Measurements from ENCODE around the gene TSC22D4.

The TSC22D4 gene

GRCh38 chr7:100516135-100516812, 37.3 kb upstream of the TSC22D4 start:
- H3K4me3 ChIP-seq (ENCODE audit: low read depth, low read length) = no peak overlapping the region
- TF ChIP-seq CTCF (IDR thresholded peaks at IDR 0.05; ENCODE audit: borderline replicate concordance, insufficient read depth, low read depth, low read length) = no peak

GRCh38 chr7:100515072-100515532, 36.1 kb upstream of the TSC22D4 start:
- H3K4me3 ChIP-seq (ENCODE audit: low read depth, low read length) = no peak overlapping the region
- TF ChIP-seq CTCF (IDR thresholded peaks at IDR 0.05; ENCODE audit: borderline replicate concordance, insufficient read depth, low read depth, low read length) = no peak

DNA sequence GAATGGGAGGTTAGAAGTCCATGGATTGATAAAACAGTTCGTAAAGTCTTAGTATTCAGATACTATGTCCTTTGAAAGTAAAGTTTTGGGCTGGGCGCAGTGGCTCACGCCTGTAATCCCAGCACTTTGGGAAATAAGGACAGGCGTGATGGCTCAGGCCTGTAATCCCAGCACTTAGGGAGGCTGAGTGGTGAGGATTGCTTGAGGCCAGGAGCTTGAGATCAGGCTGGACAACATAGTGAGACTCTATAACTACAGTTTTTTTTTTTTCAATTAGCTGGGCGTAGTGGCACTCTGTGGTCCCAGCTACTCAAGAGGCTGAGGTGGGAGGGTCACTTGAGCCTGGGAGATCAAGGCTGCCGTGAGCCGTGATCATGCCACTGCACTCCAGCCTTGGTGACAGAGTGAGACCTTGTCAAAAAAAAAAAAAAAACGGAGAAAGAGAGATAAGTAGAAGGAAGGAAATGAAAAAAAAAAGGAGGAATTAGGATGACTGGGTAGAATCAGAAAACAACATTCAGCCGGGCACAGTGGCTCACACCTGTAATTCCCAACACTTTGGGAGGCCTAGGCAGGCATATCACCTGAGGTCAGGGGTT, 34.3 kb upstream of the TSC22D4 start:
- TF ChIP-seq CTCF (IDR thresholded peaks at IDR 0.05; ENCODE audit: borderline replicate concordance, insufficient read depth, low read depth, low read length) = no peak
- H3K4me3 ChIP-seq (ENCODE audit: low read depth, low read length) = no peak overlapping the region

DNA sequence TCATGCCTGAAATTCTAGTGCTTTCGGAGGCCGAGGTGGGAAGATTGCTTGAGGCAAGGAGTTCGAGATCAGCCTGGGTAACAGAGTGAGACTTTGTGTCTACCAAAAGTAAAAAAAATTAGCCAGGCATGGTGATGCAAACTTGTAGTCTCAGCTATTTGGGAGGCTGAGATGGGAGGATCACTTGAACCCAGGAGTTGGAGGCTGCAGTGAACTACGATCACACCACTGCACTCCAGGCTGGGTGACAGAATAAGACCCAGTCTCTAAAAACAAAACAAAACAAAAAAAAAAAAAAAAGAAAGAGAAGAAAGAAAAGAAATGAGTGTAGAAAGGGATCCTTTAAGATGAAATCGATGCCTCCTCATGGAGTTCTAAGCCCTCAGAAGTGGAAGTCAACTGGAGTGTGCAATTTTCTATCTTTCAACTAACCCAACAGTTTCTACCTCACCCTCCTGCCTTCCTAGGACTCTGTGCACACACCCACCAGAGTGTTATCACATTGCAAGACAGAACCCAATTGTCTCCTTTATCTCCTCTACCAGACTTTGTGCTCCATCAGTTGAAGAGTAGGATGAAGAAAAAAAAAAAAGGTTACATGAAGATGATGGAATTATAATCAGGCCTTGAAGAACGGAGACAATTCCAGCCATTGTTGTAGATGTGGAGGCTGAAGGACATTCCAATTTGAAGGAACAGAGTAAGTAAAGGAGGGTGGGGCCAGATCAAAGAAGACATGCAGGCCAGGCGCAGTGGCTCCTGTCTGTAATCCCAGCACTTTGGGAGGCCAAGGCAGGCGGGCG, 31.6 kb upstream of the TSC22D4 start:
- no peak for TF ChIP-seq CTCF (IDR thresholded peaks at IDR 0.05; ENCODE audit: borderline replicate concordance, insufficient read depth, low read depth, low read length)
- H3K4me3 ChIP-seq (ENCODE audit: low read depth, low read length) = no peak overlapping the region

GRCh38 chr7:100509231-100509630, 30.2 kb upstream of the TSC22D4 start:
- H3K4me3 ChIP-seq (ENCODE audit: low read depth, low read length) = no peak overlapping the region
- TF ChIP-seq CTCF (IDR thresholded peaks at IDR 0.05; ENCODE audit: borderline replicate concordance, insufficient read depth, low read depth, low read length) = no peak

DNA sequence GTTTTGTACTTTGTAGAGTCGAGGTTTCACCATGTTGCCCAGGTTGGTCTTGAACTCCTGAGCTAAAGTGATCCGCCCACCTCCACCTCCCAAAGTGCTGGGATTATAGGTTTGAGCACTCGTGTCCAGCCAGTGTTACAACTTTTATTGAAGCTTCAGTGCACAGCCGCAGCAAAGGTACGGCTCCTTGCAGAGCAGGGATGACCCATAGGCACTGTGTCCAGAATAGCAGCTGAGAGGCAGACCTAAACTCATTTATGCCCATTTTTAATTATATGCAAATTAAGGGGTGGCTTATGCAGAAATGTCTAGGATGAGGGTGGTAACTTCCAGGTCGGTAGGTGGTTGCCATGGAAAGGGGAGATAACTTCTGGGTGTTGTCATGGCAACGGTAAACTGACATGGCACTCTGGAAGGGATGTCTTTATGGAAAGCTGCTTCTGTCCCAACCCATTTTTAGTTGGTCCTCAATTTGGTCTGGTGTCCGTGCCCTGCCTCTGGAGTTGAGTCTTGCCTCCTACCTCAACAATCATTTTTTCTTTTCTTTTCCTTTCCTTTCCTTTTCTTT, 27.4 kb upstream of the TSC22D4 start:
- no peak for TF ChIP-seq CTCF (IDR thresholded peaks at IDR 0.05; ENCODE audit: borderline replicate concordance, insufficient read depth, low read depth, low read length)
- H3K4me3 ChIP-seq (ENCODE audit: low read depth, low read length) = no peak overlapping the region
